WTC11 (cell line): ENCODE measurements around the gene MIAT.

Experiments
- ATF3 ChIP-seq: sonication (generic); formaldehyde crosslinking; conservative IDR thresholded peaks from 2 replicates; pipeline ENCODE4 v1.8.1; 2022; ENCODE audit warnings: mild to moderate bottlenecking, missing genetic modification reagents
- CBFB ChIP-seq: sonication (generic); formaldehyde crosslinking; IDR thresholded peaks from 2 replicates; pipeline ENCODE4 v1.8.1; 2022; ENCODE audit warnings: mild to moderate bottlenecking, low read depth, missing genetic modification reagents
- FOXJ3 ChIP-seq: sonication (generic); formaldehyde crosslinking; IDR thresholded peaks from 2 replicates; pipeline ENCODE4 v1.9.0; 2021; ENCODE audit warnings: missing genetic modification reagents, mild to moderate bottlenecking, borderline replicate concordance
- FOXP4 ChIP-seq: sonication (generic); formaldehyde crosslinking; IDR thresholded peaks from 2 replicates; pipeline ENCODE4 v1.8.0; 2022; ENCODE audit warnings: mild to moderate bottlenecking, missing genetic modification reagents
- MXD4 ChIP-seq: fragments of 250-450 bp; sonication (Bioruptor Pico); IDR thresholded peaks from 2 replicates; pipeline ENCODE4 v1.8.0; 2021; ENCODE audit warnings: mild to moderate bottlenecking, moderate library complexity, borderline replicate concordance
- MYBL2 ChIP-seq: sonication (generic); formaldehyde crosslinking; IDR thresholded peaks from 2 replicates; pipeline ENCODE4 v1.8.1; 2023; ENCODE audit warnings: mild to moderate bottlenecking, moderate library complexity, missing genetic modification reagents
- NFE2L1 ChIP-seq: sonication (generic); formaldehyde crosslinking; IDR thresholded peaks from 2 replicates; pipeline ENCODE4 v1.8.1; 2023; ENCODE audit warnings: missing genetic modification reagents
- SP1 ChIP-seq: sonication (generic); formaldehyde crosslinking; conservative IDR thresholded peaks from 2 replicates; pipeline ENCODE4 v1.8.1; 2022; ENCODE audit warnings: missing genetic modification reagents
- TEAD1 ChIP-seq: sonication (generic); formaldehyde crosslinking; IDR thresholded peaks from 2 replicates; pipeline ENCODE4 v1.8.0; 2022; ENCODE audit warnings: mild to moderate bottlenecking, missing genetic modification reagents
- ZNF423 ChIP-seq: fragments of 250-450 bp; sonication (Bioruptor Pico); IDR thresholded peaks from 2 replicates; pipeline ENCODE4 v2.1.2; 2022; ENCODE audit warnings: mild to moderate bottlenecking, moderate library complexity
- ZNF425 ChIP-seq: fragments of 250-450 bp; sonication (Bioruptor Pico); conservative IDR thresholded peaks from 2 replicates; pipeline ENCODE4 v1.9.0; 2021; ENCODE audit warnings: mild to moderate bottlenecking
- TF ChIP-seq, protein P1 (sequence below): fragments of 200-600 bp; IDR thresholded peaks from 2 replicates; pipeline ENCODE4 v1.8.0; 2022; ENCODE audit warnings: antibody characterized with exemption
- TF ChIP-seq, protein P2 (sequence below): sonication (generic); formaldehyde crosslinking; IDR thresholded peaks from 2 replicates; pipeline ENCODE4 v1.8.1; 2023; ENCODE audit warnings: mild to moderate bottlenecking, missing genetic modification reagents
- TF ChIP-seq, protein P3 (sequence below): sonication (generic); formaldehyde crosslinking; IDR thresholded peaks from 2 replicates; pipeline ENCODE4 v1.8.0; 2022; ENCODE audit warnings: mild to moderate bottlenecking, missing genetic modification reagents

DNA sequence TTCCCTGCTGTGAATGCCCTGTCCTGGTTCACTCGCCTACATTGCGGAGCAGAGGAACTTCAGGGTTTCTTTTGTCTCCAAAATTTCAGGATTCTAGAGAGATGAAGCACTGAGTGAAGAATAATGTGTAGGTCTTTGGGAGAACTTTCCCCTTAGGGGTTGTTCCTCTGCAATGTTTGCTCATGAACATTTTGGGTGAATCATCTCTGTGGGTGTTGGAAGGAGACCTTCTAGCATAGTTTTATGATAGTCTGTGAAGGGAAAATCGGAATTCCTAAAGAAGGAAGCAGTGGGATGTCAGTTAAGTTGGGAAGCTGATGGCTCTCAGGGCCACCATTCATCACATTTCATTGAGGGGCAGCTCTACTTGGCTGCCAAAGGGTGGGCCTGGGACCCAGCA lies 64.8 kb downstream of the MIAT start:
- TF ChIP-seq, protein P1, sequence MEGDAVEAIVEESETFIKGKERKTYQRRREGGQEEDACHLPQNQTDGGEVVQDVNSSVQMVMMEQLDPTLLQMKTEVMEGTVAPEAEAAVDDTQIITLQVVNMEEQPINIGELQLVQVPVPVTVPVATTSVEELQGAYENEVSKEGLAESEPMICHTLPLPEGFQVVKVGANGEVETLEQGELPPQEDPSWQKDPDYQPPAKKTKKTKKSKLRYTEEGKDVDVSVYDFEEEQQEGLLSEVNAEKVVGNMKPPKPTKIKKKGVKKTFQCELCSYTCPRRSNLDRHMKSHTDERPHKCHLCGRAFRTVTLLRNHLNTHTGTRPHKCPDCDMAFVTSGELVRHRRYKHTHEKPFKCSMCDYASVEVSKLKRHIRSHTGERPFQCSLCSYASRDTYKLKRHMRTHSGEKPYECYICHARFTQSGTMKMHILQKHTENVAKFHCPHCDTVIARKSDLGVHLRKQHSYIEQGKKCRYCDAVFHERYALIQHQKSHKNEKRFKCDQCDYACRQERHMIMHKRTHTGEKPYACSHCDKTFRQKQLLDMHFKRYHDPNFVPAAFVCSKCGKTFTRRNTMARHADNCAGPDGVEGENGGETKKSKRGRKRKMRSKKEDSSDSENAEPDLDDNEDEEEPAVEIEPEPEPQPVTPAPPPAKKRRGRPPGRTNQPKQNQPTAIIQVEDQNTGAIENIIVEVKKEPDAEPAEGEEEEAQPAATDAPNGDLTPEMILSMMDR = no peak
- TF ChIP-seq MYBL2 (no peak), NFE2L1 (CRISPR knock-in tag) (no peak), CBFB (CRISPR knock-in tag) (no peak), FOXP4 (CRISPR knock-in tag) (no peak), MXD4 (no peak), ZNF423 (CRISPR knock-in tag) (no peak), SP1 (CRISPR knock-in tag) (no peak), ATF3 (CRISPR knock-in tag) (no peak), TEAD1 (no peak), FOXJ3 (CRISPR knock-in tag) (no peak), ZNF425 (CRISPR knock-in tag) (no peak)
- TF ChIP-seq, protein P2, sequence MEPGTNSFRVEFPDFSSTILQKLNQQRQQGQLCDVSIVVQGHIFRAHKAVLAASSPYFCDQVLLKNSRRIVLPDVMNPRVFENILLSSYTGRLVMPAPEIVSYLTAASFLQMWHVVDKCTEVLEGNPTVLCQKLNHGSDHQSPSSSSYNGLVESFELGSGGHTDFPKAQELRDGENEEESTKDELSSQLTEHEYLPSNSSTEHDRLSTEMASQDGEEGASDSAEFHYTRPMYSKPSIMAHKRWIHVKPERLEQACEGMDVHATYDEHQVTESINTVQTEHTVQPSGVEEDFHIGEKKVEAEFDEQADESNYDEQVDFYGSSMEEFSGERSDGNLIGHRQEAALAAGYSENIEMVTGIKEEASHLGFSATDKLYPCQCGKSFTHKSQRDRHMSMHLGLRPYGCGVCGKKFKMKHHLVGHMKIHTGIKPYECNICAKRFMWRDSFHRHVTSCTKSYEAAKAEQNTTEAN = no peak
- TF ChIP-seq, protein P3, sequence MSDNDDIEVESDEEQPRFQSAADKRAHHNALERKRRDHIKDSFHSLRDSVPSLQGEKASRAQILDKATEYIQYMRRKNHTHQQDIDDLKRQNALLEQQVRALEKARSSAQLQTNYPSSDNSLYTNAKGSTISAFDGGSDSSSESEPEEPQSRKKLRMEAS (CRISPR knock-in tag) = no peak
